Neural cell (in vitro differentiated cells): ENCODE data around the gene PACSIN2. TPM values are rescaled to one million over a fixed set of nuclear protein-coding genes. Genes with fewer than 3 reads are reported as not detected.
"Not testable (repeated sequence)": the region's sequence is repeated elsewhere in the genome, so short reads cannot be mapped to it uniquely, and the experiment has no call there.

Experiments used
- H2AFZ ChIP-seq: fragments of 200-600, 300-800 bp; sonication (generic), shearing (Covaris generic); 2 replicates; pipeline ENCODE4 v1.6.0; 2014; ENCODE audit warnings: low read depth, mild to moderate bottlenecking, antibody characterized with exemption, low read length, moderate library complexity
- H3F3A ChIP-seq: fragments of 200-600 bp; shearing (Covaris generic); 2 replicates; pipeline ENCODE4 v1.6.1; 2016; ENCODE audit warnings: mild to moderate bottlenecking, moderate library complexity, mixed read lengths, antibody characterized with exemption, low read length; ENCODE audit not compliant: insufficient read depth, poor library complexity, severe bottlenecking
- H3K27ac ChIP-seq: fragments of 200-600, 300-800 bp; sonication (generic), shearing (Covaris generic); 2 replicates; pipeline ENCODE4 v1.5.1; 2014; ENCODE audit warnings: mild to moderate bottlenecking, low read length, moderate library complexity
- H3K27me3 ChIP-seq: fragments of 300-800, 200-600 bp; sonication (generic), shearing (Covaris generic); 2 replicates; pipeline ENCODE4 v1.6.0; 2014; ENCODE audit warnings: mild to moderate bottlenecking, low read depth, low read length, moderate library complexity; ENCODE audit not compliant: insufficient read depth
- H3K36me3 ChIP-seq: fragments of 300-800, 200-600 bp; sonication (generic), shearing (Covaris generic); 2 replicates; pipeline ENCODE4 v1.5.1; 2014; ENCODE audit warnings: mild to moderate bottlenecking, antibody characterized with exemption, low read length, moderate library complexity; ENCODE audit not compliant: insufficient read depth
- H3K4me2 ChIP-seq: fragments of 300-800, 200-600 bp; sonication (generic), shearing (Covaris generic); 2 replicates; pipeline ENCODE4 v1.6.0; 2014; ENCODE audit warnings: mild to moderate bottlenecking, low read length
- H3K4me3 ChIP-seq: fragments of 300-800, 200-600 bp; sonication (generic), shearing (Covaris generic); 2 replicates; pipeline ENCODE4 v1.5.1; 2014; ENCODE audit warnings: mild to moderate bottlenecking, low read length, moderate library complexity
- H3K79me2 ChIP-seq: fragments of 200-600 bp; shearing (Covaris generic); replicated peaks from 2 replicates; pipeline ENCODE4 v1.6.0; 2014; ENCODE audit warnings: mild to moderate bottlenecking, low read length, moderate library complexity; ENCODE audit not compliant: insufficient read depth
- H3K9ac ChIP-seq: fragments of 300-800, 200-600 bp; sonication (generic), shearing (Covaris generic); 2 replicates; pipeline ENCODE4 v1.6.1; 2016; ENCODE audit warnings: mild to moderate bottlenecking, low read length, mixed read lengths
- H3K9me2 ChIP-seq: fragments of 200-600 bp; shearing (Covaris generic); 2 replicates; pipeline ENCODE4 v1.6.1; 2016; ENCODE audit warnings: mild to moderate bottlenecking, low read length, mixed read lengths; ENCODE audit not compliant: insufficient read depth
- H3K9me3 ChIP-seq: fragments of 200-600, 300-800 bp; sonication (generic), shearing (Covaris generic); 2 replicates; pipeline ENCODE4 v1.6.1; 2016; ENCODE audit warnings: mild to moderate bottlenecking, mixed run types, low read length, moderate library complexity, mixed read lengths
- H4K20me1 ChIP-seq: fragments of 200-600 bp; shearing (Covaris generic); 2 replicates; pipeline ENCODE4 v1.6.1; 2016; ENCODE audit warnings: mild to moderate bottlenecking, mixed run types; ENCODE audit not compliant: insufficient read depth
- CTCF ChIP-seq: fragments of 450-650 bp; IDR thresholded peaks from 2 replicates; pipeline ENCODE4 v1.5.1; 2014; ENCODE audit warnings: antibody characterized with exemption, mild to moderate bottlenecking, moderate library complexity; ENCODE audit not compliant: poor library complexity, severe bottlenecking
- EP300 ChIP-seq: fragments of 450-650 bp; conservative IDR thresholded peaks from 2 replicates; pipeline ENCODE4 v1.6.1; 2014; ENCODE audit warnings: antibody characterized with exemption, mild to moderate bottlenecking, moderate library complexity; ENCODE audit not compliant: poor library complexity, severe bottlenecking
- EZH2 ChIP-seq: fragments of 200-600, 300-800 bp; shearing (Covaris generic), sonication (generic); IDR thresholded peaks from 2 replicates; pipeline ENCODE4 v1.6.1; 2014; ENCODE audit warnings: antibody characterized with exemption, low read length, borderline replicate concordance, mild to moderate bottlenecking; ENCODE audit not compliant: insufficient read depth, poor library complexity, severe bottlenecking
- MXI1 ChIP-seq: fragments of 450-650 bp; conservative IDR thresholded peaks from 2 replicates; pipeline ENCODE4 v1.6.1; 2014; ENCODE audit warnings: antibody characterized with exemption, mild to moderate bottlenecking; ENCODE audit not compliant: poor library complexity, severe bottlenecking
- POLR2AphosphoS5 ChIP-seq: IDR thresholded peaks from 2 replicates; pipeline ENCODE4 v1.6.1; 2012
- RAD21 ChIP-seq: fragments of 450-650 bp; conservative IDR thresholded peaks from 2 replicates; pipeline ENCODE4 v1.6.1; 2014; ENCODE audit warnings: antibody characterized with exemption, mild to moderate bottlenecking, moderate library complexity
- REST ChIP-seq: IDR thresholded peaks from 2 replicates; pipeline ENCODE4 v1.6.1; 2012; ENCODE audit warnings: borderline replicate concordance
- SMC3 ChIP-seq: fragments of 450-650 bp; conservative IDR thresholded peaks from 2 replicates; pipeline ENCODE4 v1.6.1; 2014; ENCODE audit warnings: antibody characterized with exemption, mild to moderate bottlenecking, moderate library complexity; ENCODE audit not compliant: poor library complexity
- TAF1 ChIP-seq: IDR thresholded peaks from 2 replicates; pipeline ENCODE4 v1.6.1; 2012; ENCODE audit warnings: low read depth
- polyA plus RNA-seq: library from polyadenylated mRNA; depleted of rRNA; stranded (reverse); fragments of >200 nt; gene quantifications from 2 replicates; pipeline ENCODE4 v1.2.3, GENCODE V29; 2014

PACSIN2 gene
- polyA plus RNA-seq, 1 donor from 2014 or later, result 47.2 TPM

GRCh38 chr22:42955848-42956247 is 59.1 kb downstream of the PACSIN2 start:
- TF ChIP-seq RAD21 (no peak), TAF1 (no peak)
- Histone ChIP-seq H3F3A (no peaks in the 10 kb centered on the region), H3K4me3 (no peak overlapping the region), H3K36me3 (no peaks in the 10 kb centered on the region), H3K9ac (no peak overlapping the region), H3K79me2 (peaks cover 5% of the 10 kb centered on the region), H4K20me1 (no peaks in the 10 kb centered on the region), H3K4me2 (no peak overlapping the region), H3K9me3 (no peaks in the 10 kb centered on the region), H3K27me3 (no peaks in the 10 kb centered on the region), H3K9me2 (no peaks in the 10 kb centered on the region), H3K27ac (no peak overlapping the region), H2AFZ (no peak overlapping the region)

- H3K27me3 ChIP-seq, result no peaks in the 10 kb centered on the region
- no peak overlapping the region for H3K4me3 ChIP-seq
- H3K9ac ChIP-seq, result no peak overlapping the region
- H3K9me2 ChIP-seq, result no peaks in the 10 kb centered on the region
- TF ChIP-seq TAF1 (no peak), MXI1 (no peak), SMC3 (no peak), EZH2 (no peak), CTCF (no peak), RAD21 (no peak), EP300 (no peak), POLR2AphosphoS5 (no peak), REST (no peak)
- H3K27ac ChIP-seq, result no peak overlapping the region
- H3K9me3 ChIP-seq, result no peaks in the 10 kb centered on the region
- peaks cover 5% of the 10 kb centered on the region for H3K79me2 ChIP-seq
- no peak overlapping the region for H3K4me2 ChIP-seq
- no peaks in the 10 kb centered on the region for H4K20me1 ChIP-seq
- H3K36me3 ChIP-seq, result no peaks in the 10 kb centered on the region
- no peak overlapping the region for H2AFZ ChIP-seq
- no peaks in the 10 kb centered on the region for H3F3A ChIP-seq
These were observed 59.8 kb downstream of the PACSIN2 start for GRCh38 chr22:42955087-42955635.

- not testable (repeated sequence) for H3K27me3 ChIP-seq, H3K36me3 ChIP-seq, H3K27ac ChIP-seq, H3K9me2 ChIP-seq, H3K79me2 ChIP-seq, H4K20me1 ChIP-seq, H3K9ac ChIP-seq, H3K4me3 ChIP-seq, H3K4me2 ChIP-seq, H2AFZ ChIP-seq, H3K9me3 ChIP-seq, H3F3A ChIP-seq
These were observed 61.2 kb downstream of the PACSIN2 start for GRCh38 chr22:42953751-42954150.
